Mucosa of rectum (tissue), 2 donors: ENCODE results near the gene FHIT.

Experiments used
- H3K27ac ChIP-seq, 2 donors: one replicate each; pipeline ENCODE4 v1.7.0; 2013; ENCODE audit warnings: inconsistent platforms in 2 of 2, low read depth in 2 of 2, low read length in 2 of 2
- H3K27me3 ChIP-seq, 2 donors: one replicate each; pipeline ENCODE4 v1.7.0; 2013; ENCODE audit warnings: low read length in 2 of 2; ENCODE audit not compliant: control insufficient read depth in 2 of 2, insufficient read depth in 2 of 2
- H3K36me3 ChIP-seq, 2 donors: one replicate each; pipeline ENCODE4 v1.7.0; 2013; ENCODE audit warnings: low read length in 2 of 2; ENCODE audit not compliant: control insufficient read depth in 2 of 2, insufficient read depth in 2 of 2
- H3K4me1 ChIP-seq, 2 donors: one replicate each; pipeline ENCODE4 v1.7.0; 2013; ENCODE audit warnings: low read length in 2 of 2, mild to moderate bottlenecking in 1 of 2; ENCODE audit not compliant: control insufficient read depth in 2 of 2, insufficient read depth in 2 of 2
- H3K4me3 ChIP-seq, 2 donors: one replicate each; pipeline ENCODE4 v1.7.0; 2013; ENCODE audit warnings: low read length in 2 of 2
- H3K9ac ChIP-seq, 2 donors: one replicate each; pipeline ENCODE4 v1.7.0; 2013; ENCODE audit warnings: low read length in 2 of 2, low read depth in 1 of 2, mild to moderate bottlenecking in 1 of 2
- H3K9me3 ChIP-seq, 2 donors: one replicate each; pipeline ENCODE4 v1.7.0; 2013; ENCODE audit warnings: low read length in 2 of 2; ENCODE audit not compliant: control insufficient read depth in 2 of 2
- donor health status: healthy.
- donor health status: Normal muscosa, but diverticular disease.

Gene FHIT

GRCh38 chr3:60176614-60177013 lies 1074.6 kb downstream of the FHIT start:
- Histone ChIP-seq H3K9ac (no peak overlapping the region), H3K4me3 (no peak overlapping the region), H3K4me1 (no peaks in the 10 kb centered on the region), H3K9me3 (no peaks in the 10 kb centered on the region), H3K27ac (no peak overlapping the region), H3K27me3 (no peaks in the 10 kb centered on the region), H3K36me3 (no peaks in the 10 kb centered on the region)

GRCh38 chr3:60175680-60176079 lies 1075.6 kb downstream of the FHIT start:
- Histone ChIP-seq H3K27me3 (no peaks in the 10 kb centered on the region), H3K27ac (no peak overlapping the region), H3K9ac (no peak overlapping the region), H3K9me3 (no peaks in the 10 kb centered on the region), H3K4me1 (no peaks in the 10 kb centered on the region), H3K36me3 (no peaks in the 10 kb centered on the region), H3K4me3 (no peak overlapping the region)

- Histone ChIP-seq H3K4me3 (no peak overlapping the region), H3K9me3 (no peaks in the 10 kb centered on the region), H3K27me3 (no peaks in the 10 kb centered on the region), H3K36me3 (no peaks in the 10 kb centered on the region), H3K4me1 (no peaks in the 10 kb centered on the region), H3K9ac (no peak overlapping the region), H3K27ac (no peak overlapping the region)
Measured at GRCh38 chr3:60169755-60170154, 1081.5 kb downstream of the FHIT start.

- no peaks in the 10 kb centered on the region for H3K9me3 ChIP-seq
- no peaks in the 10 kb centered on the region for H3K36me3 ChIP-seq
- H3K4me3 ChIP-seq, result no peak overlapping the region
- no peak overlapping the region for H3K27ac ChIP-seq
- H3K27me3 ChIP-seq, result no peaks in the 10 kb centered on the region
- no peaks in the 10 kb centered on the region for H3K4me1 ChIP-seq
- H3K9ac ChIP-seq, result no peak overlapping the region
Measured at GRCh38 chr3:60167186-60167585, 1084.1 kb downstream of the FHIT start.

GRCh38 chr3:60160822-60161748 lies 1090.2 kb downstream of the FHIT start:
- Histone ChIP-seq H3K36me3 (no peaks in the 10 kb centered on the region), H3K27me3 (no peaks in the 10 kb centered on the region), H3K9me3 (no peaks in the 10 kb centered on the region), H3K27ac (no peak overlapping the region), H3K4me1 (no peaks in the 10 kb centered on the region), H3K9ac (no peak overlapping the region), H3K4me3 (no peak overlapping the region)

- H3K4me1 ChIP-seq, result no peaks in the 10 kb centered on the region
- no peak overlapping the region for H3K4me3 ChIP-seq
- H3K36me3 ChIP-seq, result no peaks in the 10 kb centered on the region
- H3K27ac ChIP-seq, result no peak overlapping the region
- H3K27me3 ChIP-seq, result no peaks in the 10 kb centered on the region
- H3K9me3 ChIP-seq, result no peaks in the 10 kb centered on the region
- no peak overlapping the region for H3K9ac ChIP-seq
Measured at GRCh38 chr3:60160111-60160821, 1091.0 kb downstream of the FHIT start.

GRCh38 chr3:60158035-60158434 lies 1093.2 kb downstream of the FHIT start:
- Histone ChIP-seq H3K27me3 (no peaks in the 10 kb centered on the region), H3K4me3 (no peak overlapping the region), H3K4me1 (no peaks in the 10 kb centered on the region), H3K27ac (no peak overlapping the region), H3K9ac (no peak overlapping the region), H3K36me3 (no peaks in the 10 kb centered on the region), H3K9me3 (no peaks in the 10 kb centered on the region)

GRCh38 chr3:60154011-60154410 lies 1097.2 kb downstream of the FHIT start:
- Histone ChIP-seq H3K27me3 (no peaks in the 10 kb centered on the region), H3K9ac (no peak overlapping the region), H3K9me3 (no peaks in the 10 kb centered on the region), H3K27ac (no peak overlapping the region), H3K36me3 (no peaks in the 10 kb centered on the region), H3K4me1 (no peaks in the 10 kb centered on the region), H3K4me3 (no peak overlapping the region)

GRCh38 chr3:60153221-60153999 lies 1097.8 kb downstream of the FHIT start:
- H3K4me3 ChIP-seq, result no peak overlapping the region
- H3K27ac ChIP-seq, result no peak overlapping the region
- no peaks in the 10 kb centered on the region for H3K4me1 ChIP-seq
- no peaks in the 10 kb centered on the region for H3K36me3 ChIP-seq
- H3K27me3 ChIP-seq, result no peaks in the 10 kb centered on the region
- H3K9me3 ChIP-seq, result no peaks in the 10 kb centered on the region
- no peak overlapping the region for H3K9ac ChIP-seq

GRCh38 chr3:60149501-60149900 lies 1101.8 kb downstream of the FHIT start:
- Histone ChIP-seq H3K4me1 (no peaks in the 10 kb centered on the region), H3K4me3 (no peak overlapping the region), H3K9ac (no peak overlapping the region), H3K36me3 (no peaks in the 10 kb centered on the region), H3K27me3 (no peaks in the 10 kb centered on the region), H3K9me3 (no peaks in the 10 kb centered on the region), H3K27ac (no peak overlapping the region)
